Measurements from ENCODE around the gene PIGA.

PIGA gene

GRCh38 chrX:15335135-15336022 lies at the start of gene PIGA:
PIGA (minus strand) TSS chrX:15335523; CDS start chrX:15331930, 3,593 bp downstream.
- TF ChIP-seq CTCF (IDR thresholded peaks at IDR 0.05) = no peak

GRCh38 chrX:15384304-15384703 lies 49.0 kb upstream of the PIGA start, which contains the start of gene VEGFD:
VEGFD (minus strand) TSS chrX:15384413; CDS start chrX:15383946, 467 bp downstream.
- no peak for TF ChIP-seq CTCF (IDR thresholded peaks at IDR 0.05)

- TF ChIP-seq CTCF (IDR thresholded peaks at IDR 0.05) = no peak
These were observed 47.5 kb upstream of the PIGA start for GRCh38 chrX:15382813-15383212.

- TF ChIP-seq CTCF (IDR thresholded peaks at IDR 0.05) = no peak
These were observed 41.6 kb upstream of the PIGA start for GRCh38 chrX:15376956-15377355.

- TF ChIP-seq CTCF (IDR thresholded peaks at IDR 0.05) = no peak
These were observed 38.7 kb upstream of the PIGA start for GRCh38 chrX:15373976-15374375.

- no peak for TF ChIP-seq CTCF (IDR thresholded peaks at IDR 0.05)
These were observed 31.4 kb upstream of the PIGA start for GRCh38 chrX:15366506-15367352.

- TF ChIP-seq CTCF (IDR thresholded peaks at IDR 0.05) = no peak
These were observed 24.4 kb upstream of the PIGA start for GRCh38 chrX:15359701-15360100.
